GM18907 (cell line): ENCODE data around the gene WNT9B.

Experiments
- ATAC-seq: cut with Tn5 transposase; IDR thresholded peaks from one replicate; pipeline ENCODE4 v1.9.1; 2021; ENCODE audit warnings: mild to moderate bottlenecking, moderate library complexity; ENCODE audit not compliant: unreplicated experiment

The WNT9B gene

GRCh38 chr17:46851029-46851741 lies at the start of gene WNT9B:
WNT9B (plus strand) TSS chr17:46851583; CDS start chr17:46851639, 56 bp downstream.
- no peak for ATAC-seq

GRCh38 chr17:46802800-46803199 lies 48.6 kb upstream of the WNT9B start:
- ATAC-seq: no peak

- ATAC-seq: no peak
These were observed 47.8 kb upstream of the WNT9B start for GRCh38 chr17:46803544-46803943.

GRCh38 chr17:46805771-46806170 lies 45.6 kb upstream of the WNT9B start:
- no peak for ATAC-seq

GRCh38 chr17:46809110-46809571 lies 42.2 kb upstream of the WNT9B start:
- no peak for ATAC-seq

DNA sequence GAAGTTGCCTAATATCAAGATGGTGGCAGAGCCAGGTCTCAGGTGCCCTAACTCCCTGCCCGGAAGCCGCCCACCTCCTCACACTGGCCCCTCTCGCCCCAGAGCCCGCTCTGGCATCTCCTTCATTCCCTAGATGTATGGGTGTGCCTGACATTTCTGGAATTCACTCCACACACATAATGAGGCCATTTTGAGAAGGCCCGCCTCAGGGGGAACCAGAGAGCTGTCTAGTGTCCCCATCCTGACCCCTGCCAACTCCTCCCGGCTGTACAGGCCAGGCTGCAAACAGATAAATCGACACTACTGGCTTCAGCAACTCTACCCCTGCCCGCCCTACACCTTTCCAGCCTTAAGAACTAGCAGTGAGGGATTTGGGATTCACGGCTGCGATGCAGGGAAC lies 40.5 kb upstream of the WNT9B start:
- no peak for ATAC-seq

- no peak for ATAC-seq
These were observed 39.3 kb upstream of the WNT9B start for GRCh38 chr17:46811978-46812583.

- no peak for ATAC-seq
These were observed 38.6 kb upstream of the WNT9B start for GRCh38 chr17:46812624-46813318.

GRCh38 chr17:46813920-46814319 lies 37.5 kb upstream of the WNT9B start:
- no peak for ATAC-seq

DNA sequence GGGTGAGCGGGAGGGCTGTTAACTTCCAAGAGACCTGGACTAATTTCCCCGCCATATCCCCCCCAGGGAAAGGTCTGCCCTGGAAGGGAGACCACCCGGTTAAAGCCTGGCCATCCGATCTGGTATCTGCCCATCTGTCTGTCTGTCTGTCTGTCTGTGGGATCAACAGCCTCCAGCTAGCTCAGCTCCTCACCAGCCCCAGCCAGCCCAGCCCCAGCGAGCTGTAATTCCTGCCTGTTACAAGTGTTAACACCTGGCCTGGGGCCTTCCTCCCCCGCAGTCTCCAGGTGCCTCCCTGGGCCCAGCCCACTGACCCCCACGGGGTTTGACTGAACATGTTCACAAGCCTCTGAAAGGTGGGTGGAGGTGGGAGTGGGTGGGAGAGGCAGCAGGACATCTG lies 36.9 kb upstream of the WNT9B start:
- ATAC-seq: no peak

GRCh38 chr17:46815474-46816353 lies 35.7 kb upstream of the WNT9B start:
- ATAC-seq: no peak

GRCh38 chr17:46817151-46817900 lies 34.1 kb upstream of the WNT9B start:
- no peak for ATAC-seq

GRCh38 chr17:46817901-46818209 lies 33.5 kb upstream of the WNT9B start:
- ATAC-seq: no peak

DNA sequence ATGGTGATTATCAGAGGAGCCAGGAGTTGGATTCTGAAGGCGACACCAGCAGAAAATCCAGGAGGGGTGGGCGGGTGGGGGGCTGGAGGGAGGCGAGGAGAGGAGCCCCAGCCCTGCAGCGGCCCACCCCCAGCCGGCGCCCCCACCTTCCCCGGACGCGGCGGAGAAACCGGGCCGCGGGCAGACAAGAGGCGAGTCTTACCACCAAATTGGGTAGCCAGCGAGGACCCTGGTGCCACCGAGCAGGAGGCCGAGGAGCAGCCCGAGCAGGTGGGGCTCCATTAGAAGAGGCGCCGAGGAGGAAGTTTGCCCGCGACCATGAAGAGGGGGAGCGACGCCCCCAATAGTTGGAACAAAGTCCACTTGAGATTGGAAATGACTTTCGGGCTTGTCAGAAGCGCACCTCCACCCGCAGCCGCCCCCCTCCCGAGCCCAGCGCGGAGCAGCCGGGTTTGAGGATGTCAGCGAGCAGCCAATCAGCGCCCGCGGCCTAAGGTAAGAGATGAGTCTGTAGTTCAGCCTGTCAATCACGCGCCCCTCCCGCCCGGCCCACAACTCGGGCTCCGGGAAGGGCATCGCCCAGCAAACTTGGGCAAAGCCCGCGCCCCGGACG lies 33.0 kb upstream of the WNT9B start, which contains the start of gene WNT3:
Gene WNT3, minus strand, starts transcription at position 377 of the 613 bp plus-strand sequence. Its CDS starts 95 bp downstream, at position 282.
- no peak for ATAC-seq

DNA sequence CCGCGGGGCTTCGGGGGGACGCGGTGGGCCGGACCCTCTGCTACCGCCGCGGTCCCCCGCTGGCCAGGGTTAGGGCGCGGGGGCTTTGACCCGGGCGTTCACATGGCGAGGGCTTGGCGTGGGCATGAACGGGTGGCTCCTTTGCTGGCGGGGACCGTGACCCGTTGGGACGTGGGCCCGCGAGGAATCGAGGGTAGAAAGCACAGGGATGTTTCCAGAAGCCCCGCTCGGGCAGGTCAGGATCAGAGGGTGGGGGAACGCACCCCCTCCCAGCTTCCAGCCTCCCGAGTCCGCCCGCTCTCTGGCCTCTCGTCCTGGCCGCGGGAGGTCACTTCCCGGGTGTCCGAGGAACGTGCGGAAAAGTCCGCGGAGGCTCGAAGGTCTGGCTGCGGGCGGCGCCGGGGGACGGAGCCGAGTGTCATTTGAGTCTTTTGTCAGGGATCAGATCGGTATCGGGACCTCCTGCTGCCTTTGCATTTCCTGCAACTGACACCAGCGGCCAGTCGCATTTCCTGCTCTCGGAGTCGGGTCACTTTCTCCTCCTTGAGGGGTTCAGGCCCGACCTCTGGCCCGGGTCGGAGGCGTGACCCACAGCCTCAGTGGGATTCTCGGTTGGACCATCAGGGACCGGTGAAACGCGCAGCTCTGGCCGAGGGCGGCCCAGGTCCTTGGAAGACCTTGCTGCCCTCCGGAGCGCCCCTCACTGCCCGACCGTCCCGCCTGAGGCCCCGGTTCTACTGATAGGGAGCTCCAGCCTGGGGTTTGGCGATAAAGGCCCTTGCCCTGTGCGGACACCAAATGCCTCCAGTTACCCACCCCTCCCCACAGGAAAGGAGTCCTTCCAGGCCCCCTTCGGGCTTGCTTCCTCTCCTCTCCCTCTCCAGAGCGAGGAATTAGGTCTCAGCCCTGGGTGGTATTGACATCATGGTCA lies 32.2 kb upstream of the WNT9B start:
- no peak for ATAC-seq

DNA sequence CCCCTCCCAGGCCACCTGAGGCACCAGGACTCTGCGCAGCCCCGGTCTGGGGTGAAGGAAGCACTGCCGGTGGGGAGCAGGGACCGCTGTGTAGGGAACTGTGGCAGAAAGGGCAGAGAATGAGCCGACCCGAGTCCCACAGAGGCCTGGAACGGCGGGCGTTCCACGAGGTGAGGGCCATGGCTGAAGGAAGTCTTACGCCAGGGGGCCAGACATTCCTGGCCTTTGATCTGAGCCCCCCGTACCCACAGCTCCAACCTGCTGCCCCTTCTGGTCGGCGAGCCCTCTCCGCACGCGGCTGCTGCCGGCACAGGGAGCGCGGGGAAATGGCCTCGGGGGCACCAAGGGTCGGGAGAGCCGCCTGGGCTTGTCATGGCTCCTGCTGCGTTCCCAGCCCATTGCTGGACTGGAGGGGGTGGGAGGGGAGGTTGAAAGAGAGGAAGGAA lies 31.5 kb upstream of the WNT9B start:
- no peak for ATAC-seq

DNA sequence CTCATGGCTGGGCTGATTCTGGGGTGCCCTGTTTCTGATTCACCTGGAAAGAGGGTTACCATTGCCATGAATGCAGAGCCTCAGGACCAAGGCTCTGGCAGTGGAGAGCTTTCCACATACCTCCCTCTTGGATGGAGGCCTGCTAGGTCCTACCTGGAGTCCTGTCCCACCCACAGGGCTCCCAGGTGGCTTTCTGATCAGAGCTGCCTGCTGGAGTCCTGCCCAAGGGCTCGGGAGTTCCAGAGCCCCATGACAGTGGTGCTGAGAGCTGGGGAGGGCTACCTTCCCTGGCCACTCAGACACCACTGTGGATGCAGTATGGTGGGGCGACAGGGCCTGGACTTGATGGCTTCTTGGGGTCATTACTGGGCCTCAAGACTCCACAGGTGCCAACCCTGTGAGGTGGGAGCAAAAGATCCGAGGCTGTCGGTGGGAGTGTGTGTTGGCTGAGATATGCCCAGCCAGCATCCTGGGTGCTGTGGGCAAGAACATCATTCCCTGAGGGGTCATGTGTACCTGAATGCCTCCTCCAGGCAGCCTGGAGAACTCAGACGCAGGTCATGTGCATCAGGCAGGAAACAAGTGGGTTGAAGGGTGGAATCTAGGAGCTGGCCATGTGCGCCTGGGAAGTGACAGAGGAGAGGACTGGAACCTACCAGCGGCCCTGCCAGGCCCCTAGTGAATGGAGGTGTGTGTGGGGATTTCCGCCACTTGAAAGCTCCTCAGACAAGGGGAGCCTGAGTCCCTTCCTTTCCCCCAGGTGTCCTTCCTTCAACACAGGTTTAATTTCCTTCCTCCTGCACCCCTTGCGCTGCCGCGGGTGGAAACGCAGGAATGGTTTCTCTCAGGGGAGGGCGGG lies 30.6 kb upstream of the WNT9B start:
- ATAC-seq: no peak
